Keratinocyte (primary cell): ENCODE measurements around the gene CDH13.

ENCODE experiments used
- CTCF ChIP-seq, 3 experiments: IDR thresholded peaks in 1 of 3; conservative IDR thresholded peaks in 1 of 3; optimal IDR thresholded peaks in 1 of 3; 2 replicates in 2 of 3; 3 replicates in 1 of 3; pipeline versions ENCODE3 to v1.5.1; 2011; ENCODE audit warnings: low read length in 3 of 3, mild to moderate bottlenecking in 3 of 3, moderate library complexity in 2 of 3, control low read depth in 1 of 3, inconsistent platforms in 1 of 3; ENCODE audit not compliant: insufficient read depth in 2 of 3; ENCODE audit errors: extremely low read depth in 1 of 3
- EZH2 ChIP-seq: IDR thresholded peaks from one replicate; pipeline ENCODE4 v1.6.1; 2012; ENCODE audit warnings: inconsistent platforms, mild to moderate bottlenecking, low read length, moderate library complexity

- TF ChIP-seq EZH2 (no peak), CTCF (optimal IDR thresholded peaks at IDR 0.05 in 1 of 3, IDR thresholded peaks at IDR 0.05 in 1 of 3, conservative IDR thresholded peaks at IDR 0.05 in 1 of 3; ENCODE audit: extremely low read depth in 1 of 3, insufficient read depth in 2 of 3, low read length in 3 of 3) (no peak)
These were observed 781.2 kb downstream of the CDH13 start for GRCh38 chr16:83407928-83408327.
